Ammon's horn (tissue), 1 donor: ENCODE data around the gene GDF11.

Experiments used
- DNase-seq: peaks from one replicate; pipeline ENCODE4 v3.0.0-alpha.2; 2016; ENCODE audit warnings: low spot score

Gene GDF11

GRCh38 chr12:55723516-55724225 is 19.3 kb upstream of the GDF11 start:
- DNase-seq: no peak

DNA sequence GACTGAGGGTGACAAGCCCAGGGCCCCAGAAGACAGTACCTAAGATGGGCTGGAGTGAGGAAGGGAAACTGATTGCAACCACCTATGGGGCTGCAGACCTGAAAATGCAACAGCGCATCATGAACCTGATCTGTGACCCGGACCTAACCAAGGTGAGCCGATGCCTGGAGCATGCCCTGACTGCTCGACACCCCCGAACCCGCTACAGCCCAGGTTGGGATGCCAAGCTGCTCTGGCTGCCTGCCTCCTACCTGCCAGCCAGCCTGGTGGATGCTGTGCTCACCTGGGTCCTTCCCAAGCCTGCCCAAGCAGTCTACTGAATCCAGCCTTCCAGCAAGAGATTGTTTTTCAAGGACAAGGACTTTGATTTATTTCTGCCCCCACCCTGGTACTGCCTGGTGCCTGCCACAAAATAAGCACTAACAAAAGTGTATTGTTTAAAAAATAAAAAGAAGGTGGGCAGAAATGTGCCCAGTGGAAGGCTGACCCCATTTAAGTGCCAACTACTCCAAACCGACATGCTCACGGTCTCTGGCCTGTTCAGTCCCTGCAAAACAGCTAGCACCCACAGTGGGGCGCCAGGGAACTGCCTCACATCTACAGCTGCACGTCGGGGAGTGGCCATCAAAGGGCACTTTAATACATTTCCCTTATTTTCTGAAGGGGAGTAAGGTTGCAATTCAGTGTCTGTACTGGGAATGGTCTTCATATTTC is 18.5 kb upstream of the GDF11 start:
- peak; percentile 85 for DNase-seq

- no peak for DNase-seq
Measured at GRCh38 chr12:55724940-55725309, 18.0 kb upstream of the GDF11 start.

DNA sequence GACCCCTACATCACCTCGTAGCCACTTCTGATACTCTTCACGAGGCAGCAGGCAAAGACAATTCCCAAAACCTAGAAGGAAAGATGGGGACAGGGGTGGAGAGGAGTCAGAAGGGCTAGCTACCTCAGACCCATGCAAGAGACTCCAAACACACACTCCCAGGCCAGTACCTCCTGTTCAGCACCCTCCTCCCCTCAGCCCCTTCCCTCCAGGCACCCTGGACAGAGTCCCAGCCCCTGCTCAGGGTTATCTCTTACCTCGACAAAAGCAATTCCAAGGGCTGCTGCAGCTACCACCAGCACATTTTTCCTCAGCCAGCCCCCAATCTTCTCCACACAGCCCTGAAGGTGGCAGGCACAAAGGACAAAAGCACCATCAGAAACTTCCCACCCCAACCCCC is 17.4 kb upstream of the GDF11 start:
- no peak for DNase-seq

DNA sequence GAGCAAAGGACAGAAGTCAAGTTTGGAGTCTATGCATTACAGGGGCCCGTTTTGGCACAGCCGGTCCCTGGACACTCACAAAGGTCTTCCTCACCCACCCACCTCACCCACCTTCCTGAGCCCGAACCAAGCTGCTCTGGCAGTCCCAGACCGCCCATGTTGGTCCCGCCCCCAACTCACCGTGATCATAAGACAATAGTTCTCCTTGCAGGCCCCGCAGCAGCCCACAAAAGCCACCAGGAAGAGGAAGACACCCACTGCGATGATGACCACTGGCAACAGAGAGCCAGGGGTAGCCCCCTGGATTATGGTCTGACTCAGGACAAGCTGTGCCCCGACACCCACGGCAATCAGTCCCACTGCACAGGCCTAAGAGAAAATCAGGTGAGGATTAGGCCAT is 16.0 kb upstream of the GDF11 start:
- no peak for DNase-seq

GRCh38 chr12:55727643-55728185 is 15.2 kb upstream of the GDF11 start:
- no peak for DNase-seq

DNA sequence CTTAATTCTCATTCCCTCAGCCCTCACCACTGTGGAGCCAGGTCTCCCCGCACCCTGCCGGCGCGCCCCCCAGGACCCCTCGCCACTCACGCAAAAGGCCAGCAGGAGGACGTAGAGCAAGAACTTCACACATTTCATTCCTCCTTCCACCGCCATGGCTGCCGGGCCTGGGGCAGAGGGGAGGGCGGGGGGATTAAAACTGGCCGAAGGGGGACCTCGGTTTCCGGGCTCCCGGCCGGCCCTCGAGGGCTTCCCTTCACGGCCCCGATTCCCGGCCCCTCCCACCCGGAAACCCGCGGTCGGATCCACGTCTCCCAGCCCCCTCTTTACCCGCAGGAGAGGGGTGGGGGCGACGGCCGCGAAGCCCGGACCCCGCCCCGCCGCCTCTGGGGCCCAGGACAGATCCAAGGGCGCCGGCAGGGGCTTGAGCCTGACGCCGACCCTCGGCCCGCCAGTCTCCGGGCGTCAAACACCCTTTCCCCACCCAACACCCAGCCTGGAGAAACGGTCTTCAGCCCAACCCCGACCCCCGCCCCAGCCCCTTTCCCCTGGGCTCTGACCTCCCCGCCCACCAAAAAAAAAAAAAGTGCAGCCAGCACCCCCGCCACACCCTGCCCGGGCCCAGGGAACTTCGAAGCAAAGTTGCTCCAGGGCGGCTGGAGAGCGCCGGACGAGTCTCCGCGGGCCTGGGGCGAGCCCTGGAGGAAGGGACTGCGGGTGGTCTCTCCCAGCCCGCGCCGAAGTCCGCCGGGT is 14.6 kb upstream of the GDF11 start:
- DNase-seq: peak; percentile 69

DNA sequence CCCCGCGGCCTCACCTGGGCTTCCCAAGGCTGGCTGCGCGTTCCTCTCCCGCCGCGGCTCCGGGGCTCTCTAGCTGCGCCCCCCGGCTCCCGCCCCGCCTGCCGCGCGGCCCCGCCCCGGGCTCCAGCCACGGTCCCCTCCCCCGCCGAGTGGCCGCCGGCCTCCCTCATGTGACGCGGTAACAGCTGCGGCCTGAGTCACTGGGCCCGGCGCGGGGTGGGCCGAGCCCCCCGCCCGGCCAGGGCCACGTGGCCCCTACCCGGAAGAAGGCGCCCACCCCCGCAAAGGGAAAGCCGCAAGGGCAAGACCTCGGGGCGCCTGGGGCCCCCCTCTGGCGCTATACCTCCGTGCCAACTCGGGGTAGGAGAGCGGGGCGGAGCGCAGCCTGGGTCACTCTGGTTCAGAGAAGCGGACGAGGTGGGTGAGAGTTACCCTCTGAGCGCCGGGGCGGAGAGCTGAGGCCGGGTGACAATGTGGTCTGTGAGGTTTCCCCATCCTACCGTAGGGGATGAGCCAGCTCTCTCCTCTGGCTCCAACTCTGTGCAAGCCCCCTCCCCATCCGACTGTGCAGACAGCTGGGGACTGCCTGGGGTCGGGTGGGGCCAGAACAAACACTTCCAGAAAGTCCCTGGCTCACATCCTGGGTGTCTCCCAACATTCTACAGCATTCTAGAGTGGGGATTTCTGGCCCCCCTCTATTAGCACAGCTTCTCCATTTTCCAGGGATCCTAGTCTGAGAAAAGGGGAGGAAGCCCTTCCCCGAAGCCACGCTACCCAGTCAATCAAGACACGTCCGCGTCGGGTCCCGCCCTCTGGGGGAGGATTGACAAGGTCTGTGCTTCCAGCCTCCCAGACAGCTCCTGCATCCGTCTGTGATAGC is 13.7 kb upstream of the GDF11 start, which contains the start of gene CD63:
CD63 (minus strand) TSS at position 71 of the 880 bp plus-strand sequence. CDS start 668 bp downstream, outside the sequence.
- DNase-seq: peak; percentile 97

DNA sequence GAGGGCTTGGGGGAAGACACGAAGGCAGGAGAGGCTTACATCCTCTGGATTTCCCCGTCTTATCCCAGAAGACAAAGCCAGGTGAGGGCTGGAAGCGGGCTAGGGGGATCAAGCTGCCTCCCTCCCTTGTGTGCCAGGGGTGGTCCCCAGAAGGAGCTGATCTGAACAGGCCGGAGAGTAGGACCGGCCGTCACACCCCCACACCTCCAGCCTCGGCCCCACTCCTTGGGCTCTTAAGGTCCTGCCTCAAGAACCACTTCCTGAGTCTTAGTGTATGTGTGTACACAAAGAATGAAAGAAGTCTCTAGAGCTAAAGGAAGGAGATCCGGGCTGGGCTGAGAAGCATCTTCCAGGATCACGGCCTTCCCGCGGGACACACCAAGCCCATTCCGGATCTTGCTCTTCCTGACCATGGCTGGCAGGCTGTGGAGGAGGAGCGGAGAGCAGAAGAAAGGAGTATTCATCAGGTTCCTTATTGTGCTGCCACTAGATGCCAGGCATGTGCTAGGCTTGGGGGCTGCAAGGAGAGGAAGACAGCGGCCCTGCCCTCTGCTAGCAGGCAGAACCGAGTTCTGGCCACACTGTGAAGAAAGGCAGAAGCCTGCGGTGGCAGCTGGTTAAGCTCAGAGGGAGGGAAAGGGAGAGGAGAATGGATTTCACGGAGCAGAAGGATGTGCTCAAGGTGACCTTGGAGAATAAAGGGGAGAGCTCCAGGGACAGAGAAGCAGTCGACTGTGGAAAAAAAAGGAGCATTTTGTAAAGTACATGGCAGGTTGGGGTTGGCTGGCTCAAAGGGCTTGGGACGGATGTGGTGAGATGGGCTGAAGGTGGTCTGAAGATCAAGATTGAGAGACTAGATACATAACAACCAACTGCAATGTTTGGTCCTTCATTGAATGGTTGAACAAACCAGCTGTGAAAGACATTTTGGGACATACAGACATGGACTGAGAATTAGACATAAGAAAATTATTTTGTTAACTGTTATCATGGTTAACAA is 12.8 kb upstream of the GDF11 start:
- DNase-seq: peak; percentile 90

GRCh38 chr12:55732288-55732687 is 10.6 kb upstream of the GDF11 start:
- DNase-seq: no peak

DNA sequence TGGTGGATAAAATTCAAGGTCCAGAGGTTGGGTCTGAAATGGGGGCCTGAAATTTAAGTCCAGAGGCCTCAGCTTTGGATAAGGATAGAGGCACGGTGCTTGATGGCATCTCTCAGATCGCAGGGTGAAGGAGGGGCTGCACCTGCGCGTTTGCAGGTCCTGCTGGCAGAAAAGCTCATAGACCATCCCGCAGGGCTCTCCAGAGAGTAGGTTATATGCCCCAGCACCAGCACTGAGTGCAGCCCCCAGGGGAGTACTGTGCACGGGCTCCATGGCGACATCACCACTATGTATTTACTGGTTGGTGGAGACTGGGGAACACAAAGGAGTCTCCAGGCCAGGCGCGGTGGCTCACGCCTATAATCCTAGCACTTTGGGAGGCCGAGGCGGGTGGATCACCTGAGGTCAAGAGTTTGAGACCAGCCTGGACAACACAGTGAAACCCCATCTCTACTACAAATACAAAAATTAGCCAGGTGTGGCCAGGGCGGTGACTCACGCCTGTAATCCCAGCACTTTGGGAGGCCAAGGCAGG is 9.8 kb upstream of the GDF11 start:
- no peak for DNase-seq

DNA sequence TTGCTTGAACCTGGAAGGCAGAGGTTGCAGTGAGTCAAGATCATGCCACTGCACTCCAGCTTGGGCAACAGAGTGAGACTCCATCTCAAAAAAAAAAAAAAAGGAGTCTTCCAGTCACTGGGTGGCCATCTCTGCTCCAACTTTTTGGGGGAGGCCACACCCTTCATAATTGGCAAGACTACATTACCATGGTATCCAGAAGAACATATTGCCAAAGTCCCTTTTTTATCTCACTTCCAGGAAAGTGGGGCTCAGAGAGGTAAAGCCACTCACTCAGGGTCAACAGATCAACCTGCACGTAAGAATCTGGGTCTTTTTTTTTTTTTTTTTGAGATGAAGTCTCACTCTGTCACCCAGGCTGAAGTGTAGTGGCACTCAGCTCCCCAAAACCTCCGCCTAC is 9.1 kb upstream of the GDF11 start:
- no peak for DNase-seq

- DNase-seq: no peak
Measured at GRCh38 chr12:55734595-55734994, 8.3 kb upstream of the GDF11 start.

- DNase-seq: no peak
Measured at GRCh38 chr12:55736076-55736475, 6.8 kb upstream of the GDF11 start.

DNA sequence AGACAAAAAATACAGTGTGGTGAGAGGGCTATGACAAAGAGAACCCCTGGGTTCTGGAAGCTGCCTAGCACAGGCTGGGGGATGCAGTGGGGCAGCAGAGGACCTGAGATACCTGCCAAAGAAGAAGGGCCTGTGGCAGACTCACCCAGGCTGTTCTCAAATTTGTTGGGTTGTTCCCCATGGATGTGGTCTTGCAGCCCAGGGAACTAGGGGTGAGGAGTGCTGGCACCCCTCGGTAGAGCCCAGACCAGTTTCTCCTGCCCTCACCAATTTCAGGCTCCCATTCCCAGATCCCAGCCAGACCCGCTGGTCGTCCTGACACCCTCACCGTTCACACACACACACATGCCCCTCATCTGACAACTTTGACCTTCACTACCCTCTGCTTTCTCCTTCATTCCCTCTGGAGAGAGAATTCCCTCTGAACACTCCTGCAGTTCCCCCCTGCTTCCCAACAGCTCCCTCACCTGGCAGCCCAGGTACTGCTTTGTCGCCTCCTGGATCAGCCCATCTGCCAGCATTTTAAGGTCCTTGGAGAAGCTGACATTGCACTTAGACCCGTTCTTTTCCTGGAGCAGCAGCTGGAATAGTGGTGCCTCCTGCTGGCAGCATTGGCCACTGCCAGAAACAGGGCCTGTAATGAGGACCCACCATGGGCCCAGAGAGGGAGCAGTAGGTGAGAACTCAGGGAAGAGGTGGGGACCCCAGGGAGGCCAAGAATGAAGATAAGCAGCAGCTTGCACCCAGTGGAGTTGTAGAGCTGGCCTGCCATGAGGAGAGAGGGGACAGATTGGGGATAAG is 5.9 kb upstream of the GDF11 start:
- peak; percentile 76 for DNase-seq

GRCh38 chr12:55737581-55738122 is 5.3 kb upstream of the GDF11 start:
- DNase-seq: no peak

GRCh38 chr12:55738123-55739024 is 4.5 kb upstream of the GDF11 start:
- DNase-seq: peak; percentile 91

DNA sequence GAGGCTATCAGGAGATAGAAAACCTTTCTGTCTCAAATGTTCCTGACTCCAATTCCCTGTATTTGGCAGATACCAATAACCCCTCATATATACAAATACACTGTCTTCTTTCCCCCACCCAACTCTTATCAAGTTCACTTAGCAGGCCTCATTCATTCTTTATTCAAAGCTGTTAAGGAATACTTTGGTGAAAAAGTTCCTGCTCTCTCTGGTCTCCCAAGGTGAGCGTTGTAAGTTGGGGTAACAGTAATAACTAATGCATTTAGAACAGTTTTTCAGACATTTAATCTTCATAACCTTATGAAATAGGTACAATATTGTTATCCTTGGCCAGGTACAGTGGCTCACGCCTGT is 3.9 kb upstream of the GDF11 start:
- DNase-seq: no peak
